Ovary (tissue), 9 donors: Measurements from ENCODE around the gene SDK1. TPM values are rescaled to one million over a fixed set of nuclear protein-coding genes. Genes with fewer than 3 reads are reported as not detected.

Source experiments
- DNase-seq, 5 donors: peaks; one replicate each; pipeline ENCODE4 v3.0.0-alpha.2; 2019 to 2020
- H3K27ac ChIP-seq, 2 donors: fragments of 200-600 bp; one replicate each; pipeline versions ENCODE4 v1.5.1 to v1.8.0; 2019 to 2022
- H3K27me3 ChIP-seq: fragments of 200-600 bp; one replicate; pipeline ENCODE4 v1.8.0; 2022
- H3K36me3 ChIP-seq: fragments of 200-600 bp; sonication (generic); one replicate; pipeline ENCODE4 v1.5.1; 2019
- H3K4me1 ChIP-seq: one replicate; pipeline ENCODE4 v1.8.1; 2013; ENCODE audit warnings: mild to moderate bottlenecking, moderate library complexity; ENCODE audit not compliant: insufficient read depth
- H3K4me3 ChIP-seq: fragments of 200-600 bp; sonication (generic); one replicate; pipeline ENCODE4 v1.5.1; 2017
- H3K9me3 ChIP-seq, 2 donors: fragments of 200-600 bp in 1 of 2; sonication (generic) in 1 of 2; one replicate each; pipeline versions ENCODE4 v1.5.1 to v1.8.1; 2013 to 2019; ENCODE audit warnings: mild to moderate bottlenecking in 1 of 2, moderate library complexity in 1 of 2
- CTCF ChIP-seq, 3 donors: fragments of 450-650 bp in 2 of 3; fragments of 200-600 bp in 1 of 3; IDR thresholded peaks; one replicate each; pipeline versions ENCODE4 v1.5.1 to v1.8.0; 2016 to 2022; ENCODE audit warnings: antibody characterized with exemption in 3 of 3, mild to moderate bottlenecking in 1 of 3
- EP300 ChIP-seq: sonication (generic); formaldehyde crosslinking; IDR thresholded peaks from one replicate; pipeline ENCODE4 v1.6.1; 2017; ENCODE audit warnings: antibody characterized with exemption
- POLR2A ChIP-seq: fragments of 450-650 bp; IDR thresholded peaks from one replicate; pipeline ENCODE4 v1.6.1; 2017; ENCODE audit warnings: antibody characterized with exemption, mild to moderate bottlenecking, moderate library complexity
- WGBS, 3 donors: extraction: QIAGEN DNeasy Blood & Tissue Kit in 1 of 3; methylation state at CpG; one replicate each; pipeline versions ENCODE4 v1.1.5 to v1.1.7; 2013 to 2017; 5-methylcytosine and 5-hydroxymethylcytosine counted together
- intact Hi-C, 4 donors: fragments of 100-400 bp; cut with DNase I; formaldehyde crosslinking; loops; one replicate each; pipeline versions ENCODE4 v1.11.0 to v1.15.1; 2022 to 2023
- polyA plus RNA-seq, 2 donors: library from polyadenylated mRNA; stranded (reverse); fragments of 200-250 nt in 1 of 2; fragments of 350-450 nt in 1 of 2; fragmentation: Illumina TruSeq in 1 of 2; extraction: RNeasy Lipid Tissue Mini Kit (QIAGEN cat#74804) in 1 of 2; gene quantifications; one replicate each; pipeline ENCODE4 v1.2.3, GENCODE V29; 2013 to 2014
- total RNA-seq, 7 donors: library from RNA; depleted of rRNA in 2 of 7; stranded (reverse); fragments of >200 nt in 2 of 7; fragmentation: NEBNext Ultra II Directional in 3 of 7; extraction: Animal tissue kit (Norgen Biotek cat#: 25700) in 3 of 7; gene quantifications; one replicate each; pipeline versions ENCODE4 v1.1.0 to v1.2.4, GENCODE V29; 2016 to 2023
- donor health status: DM: no; HTN: no; CAD: no; lungs with moderate emphysema.
- donor health status: DM: no; HTN: no; CAD: no.
- donor health status: Bipolar disorder and iron deficiency.
- donor health status: DM: yes; HTN: yes; CAD: no.
- donor health status: DM: no; HTN: no; CAD: no.
- donor health status: DM: yes; HTN: yes; CAD: no.

SDK1 gene
- total and polyA plus RNA-seq, 9 donors = 1.2 to 13.3 (median 4.4) TPM

DNA sequence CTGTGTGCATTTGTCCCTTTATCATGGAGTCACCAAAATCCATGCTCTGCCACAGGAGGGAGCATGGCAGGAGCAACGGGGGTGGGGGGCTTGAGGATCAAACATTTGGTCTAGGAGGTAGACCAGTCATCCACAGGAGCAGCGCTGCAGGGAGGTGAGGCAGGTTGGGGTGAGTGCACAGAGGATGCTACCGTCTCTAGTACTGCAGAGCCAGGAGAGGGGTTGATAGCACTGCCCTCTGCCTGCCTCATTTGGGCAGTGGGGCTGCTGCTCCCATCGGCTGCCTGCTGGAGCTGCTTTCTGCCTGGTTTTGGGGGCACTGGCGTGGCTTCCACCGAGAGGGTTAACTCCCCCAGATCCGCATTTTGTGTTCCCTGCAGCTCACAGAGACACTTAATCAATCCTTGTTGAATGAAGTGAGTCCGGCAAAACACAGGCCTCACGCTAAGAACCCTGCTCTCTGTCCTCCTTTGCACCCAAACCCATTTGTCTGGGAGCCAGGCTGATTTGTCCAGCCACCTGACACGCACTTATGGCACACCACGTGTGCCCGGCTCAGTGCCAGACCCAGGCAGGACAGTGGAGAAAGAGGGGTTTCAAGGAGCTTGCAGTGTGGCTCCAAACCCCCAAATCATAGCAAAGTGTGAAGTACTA lies 854.0 kb downstream of the SDK1 start:
- Histone ChIP-seq H3K9me3 (no peaks in the 10 kb centered on the region), H3K36me3 (no peaks in the 10 kb centered on the region), H3K27me3 (no peaks in the 10 kb centered on the region), H3K4me1 (no peaks in the 10 kb centered on the region), H3K27ac (no peak overlapping the region), H3K4me3 (no peak overlapping the region)
- intact Hi-C loops = no loop called here
- TF ChIP-seq POLR2A (no peak), EP300 (no peak), CTCF (IDR thresholded peaks at IDR 0.05) (no peak)
- 82 to 90% (median 87%) methylated on average over 12 of the region's 12 CpGs for WGBS, 3 donors
- DNase-seq = no peak

DNA sequence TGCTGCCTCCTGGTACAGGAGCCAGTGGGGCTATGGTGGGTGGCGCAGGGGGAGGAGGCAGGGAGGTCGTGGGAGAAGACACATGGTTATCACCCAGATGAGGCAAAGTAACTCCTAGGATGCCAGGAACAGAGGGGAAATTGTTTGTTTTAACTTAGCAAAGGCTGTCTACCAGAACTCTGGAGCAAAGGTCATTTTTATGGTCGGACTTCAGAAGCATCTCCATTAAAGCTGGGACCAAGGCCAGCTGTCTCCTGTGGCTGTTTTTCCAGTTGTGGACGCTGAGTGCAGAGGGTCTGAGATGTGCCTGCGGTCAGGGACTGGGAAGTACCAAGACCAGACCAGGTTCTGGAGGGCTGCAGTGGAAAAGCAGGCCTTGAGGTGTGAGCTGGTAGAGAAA lies 855.1 kb downstream of the SDK1 start:
- TF ChIP-seq POLR2A = no peak
- intact Hi-C loops = no loop called here
- DNase-seq = no peak
- Histone ChIP-seq H3K27ac (no peak overlapping the region), H3K4me3 (no peak overlapping the region), H3K9me3 (no peaks in the 10 kb centered on the region), H3K4me1 (no peaks in the 10 kb centered on the region), H3K27me3 (no peaks in the 10 kb centered on the region), H3K36me3 (no peaks in the 10 kb centered on the region)
- WGBS, 3 donors = 40 to 59% (median 55%) methylated on average over 5 of the region's 5 CpGs

GRCh38 chr7:4157651-4158050 lies 856.6 kb downstream of the SDK1 start:
- DNase-seq = no peak
- H3K4me3 ChIP-seq = no peak overlapping the region
- intact Hi-C loops = no loop called here
- H3K36me3 ChIP-seq = no peaks in the 10 kb centered on the region
- H3K4me1 ChIP-seq = no peaks in the 10 kb centered on the region
- no peak for TF ChIP-seq CTCF (IDR thresholded peaks at IDR 0.05)
- no peak for TF ChIP-seq POLR2A
- no peak for TF ChIP-seq EP300
- no peaks in the 10 kb centered on the region for H3K27me3 ChIP-seq
- no peak overlapping the region for H3K27ac ChIP-seq
- WGBS, 3 donors = 88 to 90% (median 89%) methylated on average over 9 to 10 of the region's 10 CpGs
- H3K9me3 ChIP-seq = no peaks in the 10 kb centered on the region

DNA sequence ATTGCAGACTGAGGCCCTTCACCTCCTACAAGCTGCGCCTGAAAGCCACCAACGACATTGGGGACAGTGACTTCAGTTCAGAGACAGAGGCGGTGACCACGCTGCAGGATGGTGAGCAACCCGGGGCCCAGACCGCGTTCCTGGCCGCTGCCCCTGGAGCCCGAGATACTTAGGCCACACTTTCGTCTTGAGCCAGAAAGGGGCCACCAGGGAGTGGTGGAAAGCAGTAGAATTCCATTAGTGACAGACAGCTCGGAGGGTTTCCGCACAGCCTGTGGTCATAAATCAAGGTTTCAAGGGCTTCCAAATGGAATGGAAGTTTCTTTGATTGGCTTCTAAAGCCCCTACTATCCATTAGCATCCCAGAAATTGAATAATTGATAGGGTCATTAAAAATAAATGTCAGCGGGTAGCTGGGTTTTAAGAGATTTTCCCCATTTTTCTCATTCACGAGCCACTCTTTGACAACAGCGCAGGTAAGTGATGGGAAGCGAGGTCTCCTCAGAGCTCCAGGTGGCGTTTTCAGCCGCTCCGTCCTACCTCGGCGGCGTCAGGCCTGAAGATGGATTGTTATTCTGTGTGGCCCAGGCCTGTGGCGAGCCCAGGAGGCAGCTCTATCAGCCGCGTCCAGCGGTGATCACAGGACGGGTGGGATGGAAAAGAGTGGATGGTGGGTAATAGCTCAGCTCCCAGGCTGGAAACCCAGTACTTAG lies 857.5 kb downstream of the SDK1 start:
- 95 to 96% (median 96%) methylated on average over 26 to 27 of the region's 27 CpGs for WGBS, 3 donors

More for the DNA sequence above, 857.5 kb downstream of the SDK1 start:
- Histone ChIP-seq H3K27ac (no peak overlapping the region), H3K27me3 (no peaks in the 10 kb centered on the region), H3K36me3 (no peaks in the 10 kb centered on the region), H3K9me3 (no peaks in the 10 kb centered on the region), H3K4me3 (no peak overlapping the region), H3K4me1 (no peaks in the 10 kb centered on the region)
- intact Hi-C loops = no loop called here
- DNase-seq = no peak
- TF ChIP-seq EP300 (no peak), CTCF (IDR thresholded peaks at IDR 0.05) (no peak), POLR2A (no peak)
